Right lobe of liver (tissue), 4 donors: Measurements from ENCODE around the gene DNAH2.

Experiments used
- POLR2A ChIP-seq: fragments of 450-650 bp; IDR thresholded peaks from one replicate; pipeline ENCODE4 v1.6.1; 2017; ENCODE audit warnings: antibody characterized with exemption, mild to moderate bottlenecking
- TF ChIP-seq, protein P1 (sequence below), 4 donors: fragments of 200-600 bp in 3 of 4; fragments of 450-650 bp in 1 of 4; IDR thresholded peaks; one replicate each; pipeline versions ENCODE4 v1.5.1 to v1.8.0; 2016 to 2022; ENCODE audit warnings: antibody characterized with exemption in 4 of 4, mild to moderate bottlenecking in 2 of 4
- donor health status: DM: no; HTN: no; CAD: no.
- donor health status: DM: no; HTN: no; CAD: no.
- donor health status: DM: no; HTN: yes; CAD: no.

DNA sequence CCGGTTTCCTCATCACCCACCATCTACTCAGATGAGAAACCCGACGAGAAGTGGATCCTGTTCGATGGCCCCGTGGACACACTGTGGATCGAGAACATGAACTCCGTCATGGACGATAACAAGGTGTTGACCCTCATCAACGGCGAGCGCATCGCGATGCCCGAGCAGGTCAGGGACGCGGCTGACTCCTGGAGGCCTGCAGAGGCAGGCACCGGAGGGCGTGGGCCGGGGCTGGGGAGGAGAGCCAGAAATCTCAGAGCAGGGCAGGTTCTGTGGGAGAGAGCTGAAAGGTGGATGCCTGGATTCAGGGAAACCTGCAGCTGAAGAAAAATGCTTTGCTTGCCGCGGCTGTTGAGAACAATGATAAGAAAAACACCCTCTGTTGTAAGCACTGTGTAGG, 69.3 kb downstream of the DNAH2 start:
- TF ChIP-seq, protein P1, sequence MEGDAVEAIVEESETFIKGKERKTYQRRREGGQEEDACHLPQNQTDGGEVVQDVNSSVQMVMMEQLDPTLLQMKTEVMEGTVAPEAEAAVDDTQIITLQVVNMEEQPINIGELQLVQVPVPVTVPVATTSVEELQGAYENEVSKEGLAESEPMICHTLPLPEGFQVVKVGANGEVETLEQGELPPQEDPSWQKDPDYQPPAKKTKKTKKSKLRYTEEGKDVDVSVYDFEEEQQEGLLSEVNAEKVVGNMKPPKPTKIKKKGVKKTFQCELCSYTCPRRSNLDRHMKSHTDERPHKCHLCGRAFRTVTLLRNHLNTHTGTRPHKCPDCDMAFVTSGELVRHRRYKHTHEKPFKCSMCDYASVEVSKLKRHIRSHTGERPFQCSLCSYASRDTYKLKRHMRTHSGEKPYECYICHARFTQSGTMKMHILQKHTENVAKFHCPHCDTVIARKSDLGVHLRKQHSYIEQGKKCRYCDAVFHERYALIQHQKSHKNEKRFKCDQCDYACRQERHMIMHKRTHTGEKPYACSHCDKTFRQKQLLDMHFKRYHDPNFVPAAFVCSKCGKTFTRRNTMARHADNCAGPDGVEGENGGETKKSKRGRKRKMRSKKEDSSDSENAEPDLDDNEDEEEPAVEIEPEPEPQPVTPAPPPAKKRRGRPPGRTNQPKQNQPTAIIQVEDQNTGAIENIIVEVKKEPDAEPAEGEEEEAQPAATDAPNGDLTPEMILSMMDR (IDR thresholded peaks at IDR 0.05) = no peak
- TF ChIP-seq POLR2A = no peak
